GM10266 (cell line): ENCODE data around the gene APBA2.

Experiments used
- DNase-seq: peaks from one replicate; pipeline ENCODE4 v3.0.0; 2012; ENCODE audit errors: extremely low spot score
- CTCF ChIP-seq: IDR thresholded peaks from 2 replicates; pipeline ENCODE4 v1.5.1; 2012; ENCODE audit warnings: mild to moderate bottlenecking, low read depth; ENCODE audit not compliant: control insufficient read depth, insufficient read depth; ENCODE audit errors: missing control alignments

Gene APBA2

GRCh38 chr15:29134641-29135308, 249.0 kb downstream of the APBA2 start:
- no peak for TF ChIP-seq CTCF

GRCh38 chr15:29135309-29135657, 249.5 kb downstream of the APBA2 start:
- no peak for DNase-seq

More at GRCh38 chr15:29134641-29135308, 249.0 kb downstream of the APBA2 start:
- no peak for DNase-seq

GRCh38 chr15:29135702-29136646, 250.2 kb downstream of the APBA2 start:
- TF ChIP-seq CTCF = no peak
- no peak for DNase-seq

More at GRCh38 chr15:29135309-29135657, 249.5 kb downstream of the APBA2 start:
- TF ChIP-seq CTCF = no peak

GRCh38 chr15:29138260-29138659, 252.5 kb downstream of the APBA2 start:
- DNase-seq = no peak
- TF ChIP-seq CTCF = no peak

GRCh38 chr15:29139072-29139471, 253.3 kb downstream of the APBA2 start:
- no peak for DNase-seq
- no peak for TF ChIP-seq CTCF

GRCh38 chr15:29139540-29140459, 254.0 kb downstream of the APBA2 start:
- peak; percentile 87 for DNase-seq
- peak; percentile 95 for TF ChIP-seq CTCF
